OCI-LY1 (cell line): ENCODE data around the gene BICRAL.

Source experiments
- CTCF ChIP-seq: fragments of 200-600 bp; sonication (generic), shearing (Covaris generic); IDR thresholded peaks from 2 replicates; pipeline ENCODE4 v1.5.1; 2017; ENCODE audit warnings: mild to moderate bottlenecking, antibody characterized with exemption, low read length, moderate library complexity, mixed read lengths
- EZH2 ChIP-seq: fragments of 200-600 bp; sonication (generic), shearing (Covaris generic); IDR thresholded peaks from 2 replicates; pipeline ENCODE4 v1.8.0; 2017; ENCODE audit warnings: borderline replicate concordance, mixed run types, mild to moderate bottlenecking, antibody characterized with exemption, low read length, moderate library complexity, mixed read lengths

- TF ChIP-seq CTCF = no peak
- no peak for TF ChIP-seq EZH2
Observed at GRCh38 chr6:42914546-42914945, 132.7 kb downstream of the BICRAL start.
